Measurements from ENCODE around the gene NOMO2. TPM values are rescaled to one million over a fixed set of nuclear protein-coding genes. Genes with fewer than 3 reads are reported as not detected.
"Not testable (repeated sequence)": the region's sequence is repeated elsewhere in the genome, so short reads cannot be mapped to it uniquely, and the experiment has no call there.

NOMO2 gene
- polyA plus RNA-seq, 2 donors = 27.9 to 38.8 TPM

DNA sequence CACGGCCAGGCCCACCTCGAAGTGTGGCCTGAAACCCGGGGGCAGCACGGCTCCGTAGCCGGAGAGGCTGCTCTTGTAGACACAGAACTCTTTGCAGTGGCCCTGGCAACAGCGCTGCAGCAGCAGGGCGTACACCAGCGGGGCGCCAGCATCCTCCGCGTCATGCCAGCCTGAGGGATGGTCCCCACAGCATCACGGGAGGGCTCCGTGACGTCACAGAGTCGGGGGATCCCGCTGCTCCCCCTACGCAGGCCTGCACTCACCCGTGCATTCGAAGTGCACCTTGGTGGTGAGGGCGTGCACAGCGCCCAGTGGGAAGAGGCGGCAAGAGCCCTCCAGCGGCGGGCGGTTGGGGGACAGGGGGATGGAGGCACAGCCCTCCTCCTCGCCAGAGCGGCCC is 179.2 kb downstream of the NOMO2 start:
- not testable (repeated sequence) for H3K4me1 ChIP-seq (ENCODE audit: control insufficient read depth in 2 of 2, insufficient read depth in 2 of 2, low read length in 1 of 2); H3K4me3 ChIP-seq (ENCODE audit: low read depth in 1 of 2, low read length in 2 of 2); H3K27me3 ChIP-seq (ENCODE audit: control insufficient read depth in 1 of 2, insufficient read depth in 2 of 2, low read length in 2 of 2); H3K9me3 ChIP-seq (ENCODE audit: control insufficient read depth in 2 of 2, insufficient read depth in 1 of 2, low read depth in 1 of 2, low read length in 1 of 2); H3K36me3 ChIP-seq (ENCODE audit: control insufficient read depth in 2 of 2, insufficient read depth in 2 of 2, low read length in 1 of 2); H3K27ac ChIP-seq (ENCODE audit: low read depth in 2 of 2, low read length in 1 of 2)
- WGBS, 2 donors = 100% methylated on average over 1 of the region's 28 CpGs; no CpG with 5 or more reads in 1 of the 2 donors

Other genes with a start within 250 kb of the NOMO2 start
- gene NPIPA8, start 225.4 kb downstream of the NOMO2 start, polyA plus RNA-seq = 10 to 100 TPM in 1 of 2 donors, 1 to 10 TPM in 1; 7.2 to 15.6 TPM
- gene RPS15A, start 228.2 kb upstream of the NOMO2 start, polyA plus RNA-seq = 1,000 to 10,000 TPM; 2,199 to 3,397 TPM
- gene ARL6IP1, start 239.5 kb upstream of the NOMO2 start, polyA plus RNA-seq = 10 to 100 TPM; 46.5 to 59.5 TPM